ENCODE results near the gene OASL. TPM values are rescaled to one million over a fixed set of nuclear protein-coding genes. Genes with fewer than 3 reads are reported as not detected.
A peak's percentile ranks its signal among the peaks of the same experiment; 100 is the strongest.

OASL gene
- total and polyA plus RNA-seq, 2 of the 4 experiments (the other 2 are of a cell fraction): under 0.01 to 0.05 TPM

- Histone ChIP-seq H4K20me1 (ENCODE audit: insufficient read depth, low read length) (no peaks in the 10 kb centered on the region), H3K9me1 (ENCODE audit: insufficient read depth, low read length) (0 out of 2 replicates have a peak, but pooled peaks cover 1% of the 10 kb centered on the region), H3K4me3 (ENCODE audit: insufficient read depth, low read depth, low read length) (no peak overlapping the region), H3K9me3 (ENCODE audit: control insufficient read depth, insufficient read depth, low read length) (no peaks in the 10 kb centered on the region), H3K4me1 (ENCODE audit: control insufficient read depth, insufficient read depth, low read length) (no peaks in the 10 kb centered on the region), H4K5ac (ENCODE audit: low read depth, low read length) (no peak overlapping the region), H2BK120ac (ENCODE audit: low read depth, low read length) (no peak overlapping the region), H3K9ac (ENCODE audit: low read depth, low read length) (no peak overlapping the region), H3K4ac (ENCODE audit: low read depth, low read length) (no peak overlapping the region), H2BK5ac (ENCODE audit: low read depth, low read length, poor library complexity, severe bottlenecking) (no peak overlapping the region), H3K27me3 (ENCODE audit: control insufficient read depth, insufficient read depth, low read length) (no peaks in the 10 kb centered on the region), H3K4me2 (ENCODE audit: low read depth, low read length) (no peak overlapping the region), H2BK20ac (ENCODE audit: low read depth, low read length) (no peak overlapping the region), H2AK9ac (replicated peaks; ENCODE audit: low read depth, low read length, poor library complexity) (no peak overlapping the region), H3K36me3 (ENCODE audit: control insufficient read depth, insufficient read depth, low read length) (peaks cover 30% of the 10 kb centered on the region), H3K27ac (ENCODE audit: insufficient read depth, low read length) (no peak overlapping the region), H2AK5ac (ENCODE audit: low read depth, low read length) (no peak overlapping the region), H2AFZ (replicated peaks; ENCODE audit: low read length, poor library complexity) (no peak overlapping the region), H3K23ac (ENCODE audit: low read depth, low read length) (no peak overlapping the region), H4K91ac (ENCODE audit: insufficient read depth, low read depth, low read length) (no peak overlapping the region), H3K56ac (ENCODE audit: extremely low read depth, insufficient read depth, low read length) (no peak overlapping the region), H3K14ac (replicated peaks; ENCODE audit: low read depth, low read length) (no peak overlapping the region), H3K18ac (ENCODE audit: low read depth, low read length) (no peak overlapping the region), H3K79me1 (ENCODE audit: low read depth in 1 of 2, low read length in 2 of 2) (peaks cover 0 to 2% of the 10 kb centered on the region in 2 experiments), H4K8ac (ENCODE audit: low read depth in 2 of 2, low read length in 2 of 2) (no peak overlapping the region), H2BK15ac (ENCODE audit: low read depth, low read length) (no peak overlapping the region)
- POLR2A ChIA-PET (ENCODE audit: unreplicated experiment): no interaction called here
- TF ChIP-seq SMC3 (IDR thresholded peaks at IDR 0.05; ENCODE audit: low read depth, low read length) (no peak), NFE2L2 (IDR thresholded peaks at IDR 0.05; ENCODE audit: low read depth, low read length) (no peak), USF2 (IDR thresholded peaks at IDR 0.05; ENCODE audit: low read depth, low read length) (no peak), MXI1 (IDR thresholded peaks at IDR 0.05; ENCODE audit: borderline replicate concordance, low read depth, low read length) (no peak), RAD21 (IDR thresholded peaks at IDR 0.05; ENCODE audit: low read length) (peak; percentile 50), MAFK (IDR thresholded peaks at IDR 0.05; ENCODE audit: low read depth, low read length) (no peak), POLR2A (IDR thresholded peaks at IDR 0.05; ENCODE audit: low read depth, low read length) (no peak), RFX5 (IDR thresholded peaks at IDR 0.05; ENCODE audit: low read depth, low read length) (no peak), CTCF (conservative IDR thresholded peaks at IDR 0.05; ENCODE audit: low read depth, low read length) (peak; percentile 56), BHLHE40 (IDR thresholded peaks at IDR 0.05; ENCODE audit: low read depth, low read length) (no peak), CEBPB (IDR thresholded peaks at IDR 0.05; ENCODE audit: low read depth, low read length) (no peak), CHD1 (IDR thresholded peaks at IDR 0.05; ENCODE audit: low read depth, low read length) (no peak)
- TF ChIP-seq, protein P1, sequence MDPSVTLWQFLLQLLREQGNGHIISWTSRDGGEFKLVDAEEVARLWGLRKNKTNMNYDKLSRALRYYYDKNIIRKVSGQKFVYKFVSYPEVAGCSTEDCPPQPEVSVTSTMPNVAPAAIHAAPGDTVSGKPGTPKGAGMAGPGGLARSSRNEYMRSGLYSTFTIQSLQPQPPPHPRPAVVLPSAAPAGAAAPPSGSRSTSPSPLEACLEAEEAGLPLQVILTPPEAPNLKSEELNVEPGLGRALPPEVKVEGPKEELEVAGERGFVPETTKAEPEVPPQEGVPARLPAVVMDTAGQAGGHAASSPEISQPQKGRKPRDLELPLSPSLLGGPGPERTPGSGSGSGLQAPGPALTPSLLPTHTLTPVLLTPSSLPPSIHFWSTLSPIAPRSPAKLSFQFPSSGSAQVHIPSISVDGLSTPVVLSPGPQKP (IDR thresholded peaks at IDR 0.05; ENCODE audit: borderline replicate concordance, low read depth, low read length): no peak
- dilution Hi-C loops (cut with HindIII; ENCODE audit: low sequenced_read_pairs, unreplicated experiment): no loop called here
- intact Hi-C loops (cut with micrococcal nuclease): loop anchor here (5.0 kb wide), 1 partner anchor 427 kb away; the partner anchor contains the start of gene POP5
- ATAC-seq (ENCODE audit: low read depth) (peak; percentile 79), DNase-seq (peak; percentile 42)
- CTCF ChIA-PET: no interaction called here
- in situ Hi-C loops (cut with MboI; ENCODE audit: low sequenced_read_pairs): no loop called here
- WGBS, 2 experiments (ENCODE audit: extremely low coverage in 2 of 2, insufficient read length in 1 of 2): 60% methylated on average over 1 of the region's 10 CpGs; no CpG with 5 or more reads in 1 of the 2 experiments
- no TSS peak for BruUV-seq (replicated peaks)
Observed at GRCh38 chr12:121009741-121010140, 29.3 kb downstream of the OASL start.

Measured in IMR-90 (cell line).